Vagina (tissue), 2 donors: ENCODE data around the gene HPCAL1. TPM values are rescaled to one million over a fixed set of nuclear protein-coding genes. Genes with fewer than 3 reads are reported as not detected.
A peak's percentile ranks its signal among the peaks of the same experiment; 100 is the strongest.

Experiments
- DNase-seq, 2 donors: peaks; one replicate each; pipeline ENCODE4 v3.0.0-alpha.2; 2017; ENCODE audit errors: extremely low spot score in 2 of 2
- H3K27ac ChIP-seq: fragments of 200-600 bp; sonication (generic); one replicate; pipeline ENCODE4 v1.5.1; 2019
- H3K27me3 ChIP-seq: fragments of 200-600 bp; sonication (generic); one replicate; pipeline ENCODE4 v1.5.1; 2019
- H3K36me3 ChIP-seq, 2 donors: fragments of 200-600 bp; sonication (generic); one replicate each; pipeline ENCODE4 v1.5.1; 2017 to 2019
- H3K4me1 ChIP-seq: fragments of 200-600 bp; sonication (generic); one replicate; pipeline ENCODE4 v1.5.1; 2019
- H3K4me3 ChIP-seq, 2 donors: fragments of 200-600 bp; sonication (generic); 1 replicate in 1 of 2; 2 replicates in 1 of 2; pipeline ENCODE4 v1.5.1; 2016 to 2019
- H3K9me3 ChIP-seq: fragments of 200-600 bp; sonication (generic); one replicate; pipeline ENCODE4 v1.5.1; 2019
- POLR2A ChIP-seq, 2 donors: fragments of 450-650 bp; IDR thresholded peaks; one replicate each; pipeline ENCODE4 v1.6.1; 2017; ENCODE audit warnings: antibody characterized with exemption in 2 of 2, mild to moderate bottlenecking in 2 of 2, moderate library complexity in 2 of 2
- POLR2AphosphoS5 ChIP-seq, 2 donors: sonication (generic); formaldehyde crosslinking; IDR thresholded peaks; one replicate each; pipeline ENCODE4 v1.9.0; 2017; ENCODE audit warnings: antibody characterized with exemption in 2 of 2, mild to moderate bottlenecking in 2 of 2, low read depth in 1 of 2; ENCODE audit not compliant: insufficient read depth in 1 of 2
- intact Hi-C: fragments of 100-400 bp; cut with DNase I; formaldehyde crosslinking; loops from one replicate; pipeline ENCODE4 v1.15.1; 2023
- total RNA-seq: library from RNA; depleted of rRNA; stranded (reverse); fragments of >200 nt; gene quantifications from one replicate; pipeline ENCODE4 v1.2.3, GENCODE V29; 2016
- TF ChIP-seq, protein P1 (sequence below), 3 experiments: fragments of 450-650 bp in 2 of 3; fragments of 200-600 bp in 1 of 3; sonication (generic) in 1 of 3; IDR thresholded peaks; one replicate each; pipeline ENCODE4 v1.5.1; 2017 to 2019; ENCODE audit warnings: antibody characterized with exemption in 3 of 3, mild to moderate bottlenecking in 2 of 3, moderate library complexity in 2 of 3

Gene HPCAL1
- total RNA-seq, 1 donor from 2014 or later, result 43.7 TPM

DNA sequence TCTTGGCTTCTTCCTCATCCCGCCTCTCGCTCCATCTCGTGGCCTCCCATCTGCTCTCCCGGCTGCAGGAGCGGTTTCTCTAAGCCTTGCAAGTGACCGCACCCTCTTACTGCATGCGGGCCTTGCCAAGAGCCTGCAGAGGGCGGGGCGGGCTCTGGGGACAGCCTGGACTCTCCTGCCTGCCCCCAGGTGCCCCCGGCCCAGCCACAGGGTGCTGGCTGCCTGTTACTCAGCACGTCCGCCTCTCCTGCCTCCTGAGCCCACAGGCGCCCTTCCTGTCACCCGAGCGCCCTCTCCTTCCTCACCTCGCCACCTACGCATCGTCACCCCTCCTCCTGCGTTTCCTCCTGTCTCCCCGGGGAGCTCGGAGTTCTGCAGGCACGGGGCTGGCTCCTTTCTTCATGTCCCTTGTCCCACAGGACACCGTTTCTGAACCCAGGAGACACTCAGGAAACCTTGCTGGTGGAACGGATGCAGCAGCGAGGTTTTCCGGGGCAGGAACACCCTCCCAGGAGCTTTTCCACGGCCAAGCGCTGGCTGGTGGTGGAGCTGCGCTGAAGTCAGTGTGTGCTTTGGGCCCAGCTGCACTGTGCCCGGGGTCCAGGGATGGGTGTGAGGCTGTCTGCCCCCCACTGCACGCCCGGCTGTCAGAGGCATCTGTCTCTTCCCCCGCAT lies 28.5 kb downstream of the HPCAL1 start:
- peaks cover 55% of the 10 kb centered on the region for H3K4me1 ChIP-seq
- no peak for DNase-seq
- TF ChIP-seq POLR2A (IDR thresholded peaks at IDR 0.05) (no peak), POLR2AphosphoS5 (IDR thresholded peaks at IDR 0.05; ENCODE audit: insufficient read depth in 1 of 2, low read depth in 1 of 2) (peak in 1 of 2 donors; percentile 45)
- TF ChIP-seq, protein P1, sequence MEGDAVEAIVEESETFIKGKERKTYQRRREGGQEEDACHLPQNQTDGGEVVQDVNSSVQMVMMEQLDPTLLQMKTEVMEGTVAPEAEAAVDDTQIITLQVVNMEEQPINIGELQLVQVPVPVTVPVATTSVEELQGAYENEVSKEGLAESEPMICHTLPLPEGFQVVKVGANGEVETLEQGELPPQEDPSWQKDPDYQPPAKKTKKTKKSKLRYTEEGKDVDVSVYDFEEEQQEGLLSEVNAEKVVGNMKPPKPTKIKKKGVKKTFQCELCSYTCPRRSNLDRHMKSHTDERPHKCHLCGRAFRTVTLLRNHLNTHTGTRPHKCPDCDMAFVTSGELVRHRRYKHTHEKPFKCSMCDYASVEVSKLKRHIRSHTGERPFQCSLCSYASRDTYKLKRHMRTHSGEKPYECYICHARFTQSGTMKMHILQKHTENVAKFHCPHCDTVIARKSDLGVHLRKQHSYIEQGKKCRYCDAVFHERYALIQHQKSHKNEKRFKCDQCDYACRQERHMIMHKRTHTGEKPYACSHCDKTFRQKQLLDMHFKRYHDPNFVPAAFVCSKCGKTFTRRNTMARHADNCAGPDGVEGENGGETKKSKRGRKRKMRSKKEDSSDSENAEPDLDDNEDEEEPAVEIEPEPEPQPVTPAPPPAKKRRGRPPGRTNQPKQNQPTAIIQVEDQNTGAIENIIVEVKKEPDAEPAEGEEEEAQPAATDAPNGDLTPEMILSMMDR (IDR thresholded peaks at IDR 0.05), result no peak
- peak overlapping the region; percentile 13 for H3K27ac ChIP-seq
- no peaks in the 10 kb centered on the region for H3K27me3 ChIP-seq
- peak overlapping the region; percentile 9 to 18 for H3K4me3 ChIP-seq
- no peaks in the 10 kb centered on the region for H3K36me3 ChIP-seq
- intact Hi-C loops, result no loop called here
- H3K9me3 ChIP-seq, result no peaks in the 10 kb centered on the region

DNA sequence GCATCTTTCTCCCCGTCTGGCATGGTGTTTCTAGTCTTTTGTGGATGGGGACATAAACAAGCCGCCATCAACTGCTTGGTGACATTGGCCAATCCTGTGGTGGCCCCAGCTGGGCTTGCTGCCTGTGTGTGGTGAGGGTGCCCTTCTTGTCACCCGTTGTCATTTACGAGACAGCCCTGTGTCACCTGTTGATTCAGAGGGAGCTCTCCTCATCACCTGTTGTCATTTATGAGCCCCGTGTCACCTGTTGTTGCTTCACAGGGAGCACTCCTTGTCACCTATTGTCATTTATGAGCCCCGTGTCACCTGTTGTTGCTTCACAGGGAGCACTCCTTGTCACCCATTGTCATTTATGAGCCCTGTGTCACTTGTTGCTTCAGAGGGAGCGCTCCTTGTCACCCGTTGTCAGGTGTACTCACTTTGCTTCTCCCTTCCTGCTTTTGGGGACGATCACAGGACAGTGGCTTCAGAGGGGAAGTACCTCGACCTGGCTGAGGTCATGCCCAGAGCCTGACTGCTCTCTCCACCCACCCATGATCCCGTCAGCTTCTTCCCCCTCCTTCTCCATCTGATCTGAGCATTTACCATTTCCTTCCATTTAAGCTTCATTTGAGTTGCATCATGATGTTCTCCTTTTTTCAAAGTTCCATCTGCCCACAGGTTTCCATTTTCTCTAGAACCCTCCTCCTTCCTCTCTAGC lies 29.1 kb downstream of the HPCAL1 start:
- no peak for TF ChIP-seq POLR2A (IDR thresholded peaks at IDR 0.05)
- no peak for TF ChIP-seq POLR2AphosphoS5 (IDR thresholded peaks at IDR 0.05; ENCODE audit: insufficient read depth in 1 of 2, low read depth in 1 of 2)
- TF ChIP-seq, protein P1 (IDR thresholded peaks at IDR 0.05), result no peak
- no peak for DNase-seq
- H3K4me3 ChIP-seq, result peak overlapping the region in 1 of 2 donors; percentile 18
- no peaks in the 10 kb centered on the region for H3K9me3 ChIP-seq
- H3K36me3 ChIP-seq, result no peaks in the 10 kb centered on the region
- no peaks in the 10 kb centered on the region for H3K27me3 ChIP-seq
- H3K27ac ChIP-seq, result peak overlapping the region; percentile 40
- intact Hi-C loops, result no loop called here
- peaks cover 48% of the 10 kb centered on the region for H3K4me1 ChIP-seq

DNA sequence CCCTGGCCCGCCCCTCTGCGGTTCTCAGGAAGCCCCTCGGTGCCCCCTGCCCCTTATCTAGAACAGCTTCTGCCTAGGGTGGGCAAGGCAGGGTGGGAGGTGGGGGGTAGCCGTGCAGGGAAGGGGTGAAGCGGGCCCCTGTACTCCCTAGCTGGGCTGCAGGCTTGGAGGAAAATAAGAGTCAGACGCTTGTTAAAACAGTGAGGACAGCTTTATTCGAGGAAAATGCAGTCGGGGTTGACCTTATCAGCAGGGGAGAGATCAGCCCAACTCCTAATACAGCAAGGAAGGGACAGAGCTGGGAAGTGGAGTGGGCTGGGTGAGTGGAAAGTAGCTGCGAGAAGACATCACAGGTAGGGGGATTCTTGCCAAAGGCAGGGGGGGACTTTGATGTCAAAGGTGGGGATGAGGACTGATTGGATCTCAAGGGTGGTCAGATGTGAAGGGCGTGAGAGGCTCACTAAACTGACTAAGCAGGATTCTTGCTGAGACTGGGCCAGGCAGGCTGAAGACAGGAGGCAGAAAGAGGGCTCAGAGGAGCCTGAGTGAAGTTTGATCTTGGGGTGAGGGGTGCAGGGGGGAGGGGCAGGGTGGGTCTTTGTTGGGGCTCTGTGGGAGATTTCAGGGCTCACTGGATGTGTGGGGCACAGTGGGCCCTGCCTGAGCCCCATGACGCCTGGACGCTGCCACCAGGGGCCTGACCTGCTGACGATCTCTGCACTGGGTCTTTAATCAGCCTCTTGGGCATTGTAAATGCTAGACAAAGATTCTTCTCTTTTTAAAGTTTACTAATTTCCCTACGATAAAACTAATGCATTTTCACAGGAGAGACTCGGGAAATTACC lies 29.9 kb downstream of the HPCAL1 start:
- no peak overlapping the region for H3K4me3 ChIP-seq
- no peaks in the 10 kb centered on the region for H3K27me3 ChIP-seq
- TF ChIP-seq, protein P1 (IDR thresholded peaks at IDR 0.05), result no peak
- TF ChIP-seq POLR2A (IDR thresholded peaks at IDR 0.05) (no peak), POLR2AphosphoS5 (IDR thresholded peaks at IDR 0.05; ENCODE audit: insufficient read depth in 1 of 2, low read depth in 1 of 2) (no peak)
- H3K4me1 ChIP-seq, result peaks cover 46% of the 10 kb centered on the region
- intact Hi-C loops, result no loop called here
- DNase-seq, result no peak
- H3K36me3 ChIP-seq, result no peaks in the 10 kb centered on the region
- H3K27ac ChIP-seq, result peak overlapping the region; percentile 40
- H3K9me3 ChIP-seq, result no peaks in the 10 kb centered on the region

DNA sequence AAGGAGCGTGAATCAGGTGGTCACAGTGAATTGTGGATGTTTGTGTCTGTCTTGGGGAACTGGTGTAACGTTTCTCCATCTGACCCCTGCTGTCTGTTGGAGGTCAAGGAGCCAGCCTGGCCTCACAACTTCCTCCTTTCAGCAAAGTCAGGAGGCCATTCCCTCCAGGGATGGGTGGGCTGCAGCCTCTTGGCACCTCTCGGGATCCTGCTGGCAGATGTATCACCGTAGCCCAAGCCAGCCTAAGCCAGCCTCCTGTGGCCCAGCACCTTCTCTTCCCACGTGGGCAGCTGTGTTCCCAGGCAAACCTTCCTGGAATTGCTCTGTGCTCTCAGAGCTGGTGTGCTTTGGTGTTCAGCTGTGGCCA lies 30.5 kb downstream of the HPCAL1 start:
- intact Hi-C loops, result no loop called here
- H3K27ac ChIP-seq, result no peak overlapping the region

More for the DNA sequence above, 30.5 kb downstream of the HPCAL1 start:
- Histone ChIP-seq H3K4me1 (peaks cover 46% of the 10 kb centered on the region), H3K4me3 (no peak overlapping the region), H3K27me3 (no peaks in the 10 kb centered on the region), H3K36me3 (no peaks in the 10 kb centered on the region), H3K9me3 (no peaks in the 10 kb centered on the region)
- no peak for DNase-seq
- TF ChIP-seq, protein P1 (IDR thresholded peaks at IDR 0.05), result no peak
- TF ChIP-seq POLR2A (IDR thresholded peaks at IDR 0.05) (no peak), POLR2AphosphoS5 (IDR thresholded peaks at IDR 0.05; ENCODE audit: insufficient read depth in 1 of 2, low read depth in 1 of 2) (no peak)
